Psoas muscle (tissue), 8 donors: Measurements from ENCODE around the gene NET1. TPM values are rescaled to one million over a fixed set of nuclear protein-coding genes. Genes with fewer than 3 reads are reported as not detected.

Experiments
- ATAC-seq, 4 donors: fragments of 200-7000 bp; cut with Tn5 transposase; one replicate each; pipeline ENCODE4 v1.9.1; 2020; ENCODE audit warnings: moderate library complexity in 3 of 4, mild to moderate bottlenecking in 2 of 4
- DNase-seq, 2 donors: peaks; one replicate each; pipeline ENCODE4 v3.0.0-alpha.2; 2020
- H3K27ac ChIP-seq: fragments of 200-600 bp; one replicate; pipeline ENCODE4 v1.8.0; 2022
- H3K27me3 ChIP-seq, 3 donors: fragments of 200-600 bp in 1 of 3; one replicate each; pipeline versions ENCODE4 v1.6.1 to v1.8.0; 2013 to 2022; ENCODE audit warnings: low read length in 2 of 3, mild to moderate bottlenecking in 2 of 3, moderate library complexity in 1 of 3; ENCODE audit not compliant: insufficient read depth in 3 of 3
- H3K36me3 ChIP-seq, 2 donors: fragments of 200-600 bp in 1 of 2; one replicate each; pipeline versions ENCODE4 v1.6.1 to v1.8.0; 2013 to 2022; ENCODE audit warnings: low read depth in 1 of 2, mild to moderate bottlenecking in 1 of 2, moderate library complexity in 1 of 2; ENCODE audit not compliant: insufficient read depth in 1 of 2
- H3K4me1 ChIP-seq: fragments of 200-600 bp; one replicate; pipeline ENCODE4 v1.8.0; 2022
- H3K4me3 ChIP-seq: fragments of 200-600 bp; one replicate; pipeline ENCODE4 v1.8.0; 2022; ENCODE audit warnings: mild to moderate bottlenecking
- H3K9me3 ChIP-seq: fragments of 200-600 bp; one replicate; pipeline ENCODE4 v1.8.0; 2022
- CTCF ChIP-seq: fragments of 200-600 bp; IDR thresholded peaks from one replicate; pipeline ENCODE4 v1.8.0; 2022; ENCODE audit warnings: antibody characterized with exemption
- WGBS, 3 donors: extraction: QIAGEN DNeasy Blood & Tissue Kit; methylation state at CpG; one replicate each; pipeline versions ENCODE4 v1.1.6 to v1.1.7; 2013; 5-methylcytosine and 5-hydroxymethylcytosine counted together
- intact Hi-C, 2 donors: fragments of 100-400 bp; cut with DNase I; formaldehyde crosslinking; loops; one replicate each; pipeline versions ENCODE4 v1.11.0 to v1.14.2; 2022
- polyA plus RNA-seq, 3 donors: library from polyadenylated mRNA; stranded (reverse); fragments of 200-250 nt; gene quantifications; one replicate each; pipeline ENCODE4 v1.2.3, GENCODE V29; 2013
- total RNA-seq, 4 donors: library from RNA; stranded (reverse); fragmentation: NEBNext Ultra II Directional in 2 of 4; extraction: Animal tissue kit (Norgen Biotek cat#: 25700) in 2 of 4; gene quantifications; one replicate each; pipeline versions ENCODE4 v1.2.1 to v1.2.4, GENCODE V29; 2021 to 2023
- donor health status: healthy with polysubstance abuse.
- donor health status: DM: no; HTN: no; CAD: no; lungs with moderate emphysema.
- donor health status: Bipolar disorder and iron deficiency.
- donor health status: healthy.
- donor health status: DM: yes; HTN: yes; CAD: no.
- donor health status: DM: no; HTN: no; CAD: no.
- donor health status: DM: no; HTN: no; CAD: no.
- donor health status: DM: yes; HTN: yes; CAD: no.

NET1 gene
- total and polyA plus RNA-seq, 7 donors = 14.3 to 44.0 (median 35.6) TPM

DNA sequence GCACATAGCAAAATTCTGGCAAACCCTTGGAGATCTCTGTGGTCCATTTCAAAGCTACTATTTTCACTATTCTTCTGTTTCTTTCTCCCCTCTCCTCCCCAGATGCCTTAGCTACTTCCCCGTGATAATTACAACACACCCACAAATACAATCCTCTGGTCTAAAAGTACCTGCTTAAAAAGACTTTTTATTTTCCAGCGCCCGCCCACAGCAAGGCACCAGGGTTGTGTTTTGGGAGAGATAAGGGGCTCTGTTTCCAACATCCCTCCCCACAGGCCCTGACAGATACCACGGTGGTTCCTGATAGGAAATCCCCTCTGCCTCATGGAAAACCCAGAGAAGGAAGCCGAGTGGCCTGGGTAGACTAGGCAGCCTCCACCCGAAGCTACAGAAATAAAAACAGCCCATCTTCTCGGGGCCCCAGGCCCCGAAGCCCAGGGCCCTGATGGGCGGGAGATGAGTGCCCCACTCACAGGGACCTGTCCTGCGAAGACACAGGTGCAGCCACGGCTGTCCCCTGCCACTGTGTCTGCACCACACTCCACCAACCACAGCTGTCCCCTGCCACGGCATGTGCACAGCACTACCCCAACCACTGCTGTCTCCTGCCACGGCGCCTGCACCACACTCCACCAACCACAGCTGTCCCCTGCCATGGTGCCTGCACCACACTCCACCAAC, 67.3 kb downstream of the NET1 start:
- Histone ChIP-seq H3K27ac (no peak overlapping the region), H3K27me3 (no peaks in the 10 kb centered on the region), H3K4me3 (no peak overlapping the region), H3K36me3 (no peaks in the 10 kb centered on the region), H3K4me1 (no peaks in the 10 kb centered on the region), H3K9me3 (no peaks in the 10 kb centered on the region)
- TF ChIP-seq CTCF = no peak
- intact Hi-C loops = no loop called here
- 89 to 93% (median 91%) methylated on average over 14 of the region's 14 CpGs for WGBS, 3 donors
- ATAC-seq (no peak), DNase-seq (no peak)

- no peak for TF ChIP-seq CTCF
- WGBS, 3 donors = 86 to 89% (median 88%) methylated on average over 21 of the region's 21 CpGs
- Histone ChIP-seq H3K27me3 (no peaks in the 10 kb centered on the region), H3K4me3 (no peak overlapping the region), H3K4me1 (no peaks in the 10 kb centered on the region), H3K36me3 (no peaks in the 10 kb centered on the region), H3K27ac (no peak overlapping the region), H3K9me3 (no peaks in the 10 kb centered on the region)
- ATAC-seq (no peak), DNase-seq (no peak)
- intact Hi-C loops = no loop called here
Measured at GRCh38 chr10:5480162-5480941, 68.0 kb downstream of the NET1 start.

- ATAC-seq (no peak), DNase-seq (no peak)
- no peak for TF ChIP-seq CTCF
- no peaks in the 10 kb centered on the region for H3K27me3 ChIP-seq
- intact Hi-C loops = no loop called here
- H3K4me1 ChIP-seq = no peaks in the 10 kb centered on the region
- WGBS, 3 donors = 90 to 94% (median 93%) methylated on average over 12 of the region's 12 CpGs
- H3K4me3 ChIP-seq = no peak overlapping the region
- no peak overlapping the region for H3K27ac ChIP-seq
- no peaks in the 10 kb centered on the region for H3K9me3 ChIP-seq
- no peaks in the 10 kb centered on the region for H3K36me3 ChIP-seq
Measured at GRCh38 chr10:5481121-5481520, 68.8 kb downstream of the NET1 start.

- intact Hi-C loops = no loop called here
- TF ChIP-seq CTCF = no peak
- no peak overlapping the region for H3K4me3 ChIP-seq
- H3K27me3 ChIP-seq = no peaks in the 10 kb centered on the region
- WGBS, 3 donors = 95 to 97% (median 96%) methylated on average over 9 of the region's 9 CpGs
- DNase-seq = no peak
- no peak for ATAC-seq
- H3K9me3 ChIP-seq = no peaks in the 10 kb centered on the region
- H3K36me3 ChIP-seq = no peaks in the 10 kb centered on the region
- H3K4me1 ChIP-seq = no peaks in the 10 kb centered on the region
- no peak overlapping the region for H3K27ac ChIP-seq
Measured at GRCh38 chr10:5482016-5482415, 69.7 kb downstream of the NET1 start.
